ENCODE results near the gene LRRC4. TPM values are rescaled to one million over a fixed set of nuclear protein-coding genes. Genes with fewer than 3 reads are reported as not detected.

LRRC4 gene
- total RNA-seq, 1 experiment from 2014 or later: 2.1 TPM

DNA sequence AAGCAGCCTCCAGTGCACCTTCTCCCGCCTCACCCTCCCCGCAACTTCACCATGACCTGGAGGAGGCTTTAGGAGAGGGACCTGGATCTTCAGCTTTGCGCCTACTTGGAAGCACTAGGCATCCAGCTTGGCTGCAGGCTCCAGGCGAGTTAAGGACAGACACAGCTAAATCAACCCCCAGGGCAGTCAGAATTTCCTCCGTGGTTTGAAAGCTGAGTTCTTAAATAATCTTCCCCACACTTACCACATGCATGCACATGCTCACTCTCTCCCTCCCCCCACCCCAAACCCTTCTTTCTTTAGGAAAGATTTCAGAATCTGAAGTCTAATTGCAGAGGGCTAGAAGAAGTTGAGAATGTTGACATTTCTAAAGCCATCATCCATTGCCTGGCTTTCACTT lies 36.7 kb upstream of the LRRC4 start:
- Histone ChIP-seq H3K27ac (no peak overlapping the region), H3K4me1 (no peaks in the 10 kb centered on the region), H3K9me3 (replicated peaks) (no peaks in the 10 kb centered on the region), H3K27me3 (no peaks in the 10 kb centered on the region), H3K4me3 (no peak overlapping the region), H3K36me3 (no peaks in the 10 kb centered on the region)
- no peak for DNase-seq

DNA sequence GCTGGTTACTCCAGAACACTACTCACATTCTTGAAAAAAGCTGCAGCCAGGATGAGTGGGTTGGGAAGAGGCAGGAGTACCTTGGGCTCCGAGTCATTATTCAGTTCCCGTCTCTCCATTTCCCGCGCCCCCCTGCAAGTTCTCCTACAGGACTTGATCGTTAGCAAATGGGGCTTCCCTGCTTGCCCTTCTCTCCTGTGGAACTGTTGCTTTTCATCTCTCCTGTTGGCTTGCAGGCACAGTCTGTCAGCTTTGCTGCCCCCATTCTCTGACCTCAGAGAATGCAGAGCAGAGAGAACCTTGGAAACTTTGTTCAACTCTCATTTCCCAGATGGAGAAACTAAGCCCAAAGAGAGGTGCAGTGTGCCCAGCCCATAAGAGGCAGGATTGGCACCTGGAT lies 35.6 kb upstream of the LRRC4 start:
- Histone ChIP-seq H3K4me1 (no peaks in the 10 kb centered on the region), H3K36me3 (no peaks in the 10 kb centered on the region), H3K27ac (no peak overlapping the region), H3K9me3 (replicated peaks) (no peaks in the 10 kb centered on the region), H3K4me3 (no peak overlapping the region), H3K27me3 (no peaks in the 10 kb centered on the region)
- no peak for DNase-seq

DNA sequence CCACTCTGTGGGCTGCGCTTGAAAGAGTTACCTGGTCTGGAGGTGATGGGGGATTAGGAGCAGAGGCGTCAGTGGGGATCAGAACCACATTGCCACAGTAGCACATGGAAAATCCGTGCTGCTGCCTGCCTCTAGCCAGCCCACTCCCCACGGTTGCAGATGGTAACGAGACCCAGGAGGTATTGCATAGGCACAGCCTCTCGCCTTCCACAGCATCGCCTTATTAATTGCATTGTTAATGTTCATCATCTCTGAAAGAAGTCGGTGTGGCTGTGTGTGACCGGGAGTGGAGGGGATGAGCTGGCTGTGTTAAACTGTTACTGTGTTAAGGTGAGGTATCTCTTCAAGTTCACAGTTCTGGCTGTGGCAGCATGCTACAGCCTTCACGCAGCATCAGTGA lies 35.2 kb upstream of the LRRC4 start:
- Histone ChIP-seq H3K27ac (no peak overlapping the region), H3K4me1 (no peaks in the 10 kb centered on the region), H3K4me3 (no peak overlapping the region), H3K27me3 (no peaks in the 10 kb centered on the region), H3K36me3 (no peaks in the 10 kb centered on the region), H3K9me3 (replicated peaks) (no peaks in the 10 kb centered on the region)
- DNase-seq: no peak

DNA sequence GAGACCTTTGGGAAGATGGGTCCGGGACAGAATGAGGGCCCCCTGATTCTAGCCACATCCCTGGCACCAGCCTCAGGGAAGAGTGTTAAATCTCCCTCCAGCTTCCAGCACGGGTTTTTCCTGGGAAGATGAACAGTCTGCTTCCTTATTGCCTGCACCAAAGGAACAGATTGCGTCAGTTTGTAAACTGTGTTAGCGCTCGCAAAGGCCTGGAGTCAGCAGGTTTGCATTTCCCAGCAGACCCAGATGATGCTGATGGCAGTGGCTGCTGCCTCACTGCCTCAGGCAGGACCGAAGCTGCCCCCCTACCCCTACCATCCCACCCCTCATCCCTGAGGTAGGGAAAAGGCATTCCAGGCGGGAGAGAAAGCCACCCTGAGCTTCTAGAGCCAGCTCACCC lies 34.6 kb upstream of the LRRC4 start:
- DNase-seq: no peak
- Histone ChIP-seq H3K36me3 (no peaks in the 10 kb centered on the region), H3K4me3 (no peak overlapping the region), H3K4me1 (no peaks in the 10 kb centered on the region), H3K9me3 (replicated peaks) (no peaks in the 10 kb centered on the region), H3K27ac (no peak overlapping the region), H3K27me3 (no peaks in the 10 kb centered on the region)

DNA sequence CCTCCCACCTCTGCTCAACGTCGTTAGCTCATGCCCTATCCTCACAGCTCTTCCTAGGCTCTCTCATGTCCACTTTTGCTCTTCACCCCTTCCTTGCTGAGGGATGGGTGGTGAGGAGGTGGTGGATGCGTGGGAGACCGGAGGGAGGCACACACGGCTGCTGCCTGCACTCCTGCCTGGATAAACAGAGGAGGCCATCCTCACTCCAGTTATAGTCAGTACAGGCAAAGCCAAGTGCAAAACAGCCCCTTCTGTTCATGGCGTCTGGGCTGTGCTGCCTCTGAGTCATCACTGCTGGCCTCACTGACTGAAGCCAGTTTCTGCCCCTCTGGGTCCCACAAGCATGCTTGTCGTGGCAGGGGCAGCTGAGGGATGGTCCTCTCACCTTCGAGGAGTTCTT lies 31.9 kb upstream of the LRRC4 start:
- Histone ChIP-seq H3K27ac (no peak overlapping the region), H3K4me1 (no peaks in the 10 kb centered on the region), H3K9me3 (replicated peaks) (no peaks in the 10 kb centered on the region), H3K27me3 (no peaks in the 10 kb centered on the region), H3K4me3 (no peak overlapping the region), H3K36me3 (no peaks in the 10 kb centered on the region)
- DNase-seq: no peak

DNA sequence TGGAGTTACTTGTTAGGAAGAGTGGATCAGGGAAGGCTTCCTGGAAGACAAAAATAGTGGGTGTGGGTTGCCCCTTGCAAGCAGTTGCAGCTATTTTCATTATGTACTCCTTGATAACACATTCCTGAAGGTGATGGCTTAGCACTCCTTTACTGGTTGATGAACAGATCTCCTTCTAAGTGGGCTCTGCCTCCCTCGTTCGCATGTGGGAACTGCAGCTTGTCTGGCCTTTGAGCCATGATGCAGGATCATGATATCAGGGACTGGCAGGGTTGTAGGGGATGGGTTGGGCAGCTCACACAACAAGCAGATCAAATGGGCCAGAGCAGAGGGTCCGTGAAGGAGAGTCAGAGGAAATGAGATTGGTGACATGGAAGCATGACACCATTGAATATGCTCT lies 28.8 kb upstream of the LRRC4 start:
- Histone ChIP-seq H3K27me3 (no peaks in the 10 kb centered on the region), H3K4me1 (no peaks in the 10 kb centered on the region), H3K4me3 (no peak overlapping the region), H3K27ac (no peak overlapping the region), H3K9me3 (replicated peaks) (no peaks in the 10 kb centered on the region), H3K36me3 (no peaks in the 10 kb centered on the region)
- DNase-seq: no peak

DNA sequence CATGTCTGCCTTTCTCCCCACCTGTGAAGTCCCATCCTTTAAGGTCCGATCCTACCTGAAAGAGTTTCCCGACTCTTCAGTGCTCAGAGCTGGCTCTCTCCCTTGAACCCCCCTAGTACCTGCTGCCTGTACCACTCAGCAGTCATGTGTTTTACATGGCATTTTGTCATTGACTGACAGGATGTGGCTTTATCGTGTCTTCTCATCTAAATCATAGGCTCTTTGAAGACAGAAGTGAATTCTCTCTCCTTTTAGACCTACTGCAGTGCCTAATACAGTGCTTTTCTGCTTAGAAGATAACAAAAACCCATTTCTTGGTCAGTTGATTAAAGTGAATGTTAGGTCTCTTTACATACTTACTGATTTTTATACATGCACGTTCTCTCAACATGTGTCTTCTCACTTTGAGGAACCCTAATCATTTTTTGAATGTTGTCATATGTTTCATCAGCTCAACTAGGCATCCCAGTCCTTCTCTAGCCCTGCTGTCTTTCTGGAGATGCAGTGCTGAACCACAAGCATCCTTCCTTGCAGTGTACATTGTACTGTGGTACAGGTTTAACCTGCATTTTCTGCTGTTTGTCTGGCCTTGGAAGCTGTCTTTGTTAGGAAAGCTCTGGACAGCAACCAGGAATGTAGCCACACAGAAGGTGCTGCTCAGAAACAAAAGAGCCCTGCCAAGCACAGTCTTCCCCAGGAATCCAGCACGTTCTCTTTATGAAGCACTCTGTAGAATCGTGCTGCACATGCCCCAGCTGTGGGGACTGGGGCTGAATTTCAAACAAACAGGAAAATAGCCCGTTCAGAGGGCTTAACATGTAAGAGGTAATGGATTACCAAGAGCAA lies 28.1 kb upstream of the LRRC4 start:
- Histone ChIP-seq H3K4me1 (no peaks in the 10 kb centered on the region), H3K36me3 (no peaks in the 10 kb centered on the region), H3K27me3 (no peaks in the 10 kb centered on the region), H3K9me3 (replicated peaks) (no peaks in the 10 kb centered on the region), H3K4me3 (no peak overlapping the region), H3K27ac (no peak overlapping the region)
- DNase-seq: no peak

DNA sequence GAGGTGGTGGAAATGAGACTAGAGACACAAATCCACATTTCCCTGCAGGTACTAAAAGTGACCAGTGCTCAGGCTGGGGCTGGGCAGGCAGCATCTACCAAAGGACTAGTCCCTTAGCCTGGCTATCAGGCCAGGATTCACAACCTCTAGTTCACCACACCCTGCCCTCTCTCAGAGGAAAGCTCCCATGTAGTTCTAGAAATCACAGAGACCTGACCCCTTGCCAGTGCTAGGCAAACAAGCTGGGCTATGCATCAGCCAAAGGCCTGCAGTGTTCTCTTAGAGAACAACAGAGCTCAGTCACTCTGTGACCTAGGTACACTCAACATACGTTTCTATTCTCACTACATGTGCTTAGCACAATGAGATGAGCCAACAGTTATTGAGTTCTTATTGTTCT lies 26.7 kb upstream of the LRRC4 start:
- no peaks in the 10 kb centered on the region for H3K9me3 ChIP-seq (replicated peaks)
- no peak for DNase-seq
- H3K27me3 ChIP-seq: no peaks in the 10 kb centered on the region
- H3K4me1 ChIP-seq: peaks cover 5% of the 10 kb centered on the region
- no peaks in the 10 kb centered on the region for H3K36me3 ChIP-seq
- H3K27ac ChIP-seq: no peak overlapping the region
- no peak overlapping the region for H3K4me3 ChIP-seq

DNA sequence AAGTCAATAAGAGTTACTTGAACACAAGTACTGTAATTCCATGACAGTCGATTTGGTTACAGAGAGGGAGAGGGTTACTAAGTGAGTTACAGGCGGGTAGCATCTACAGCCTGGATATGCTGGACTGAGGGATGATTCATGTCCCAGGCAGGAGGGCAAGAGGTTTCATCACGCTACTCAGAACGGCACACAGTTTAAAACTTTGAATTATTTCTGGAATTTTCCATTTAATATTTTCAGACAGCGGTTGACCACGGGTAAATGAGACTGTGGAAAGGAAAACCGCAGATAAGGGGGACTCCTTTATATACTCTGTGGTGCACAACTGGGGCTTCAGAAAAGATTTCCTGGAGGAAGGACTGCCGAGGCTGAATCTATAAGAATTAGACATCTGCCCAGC lies 25.7 kb upstream of the LRRC4 start:
- peak in 1 of 2 experiments; percentile 26 for DNase-seq
- Histone ChIP-seq H3K27ac (no peak overlapping the region), H3K4me3 (no peak overlapping the region), H3K9me3 (replicated peaks) (no peaks in the 10 kb centered on the region), H3K4me1 (peaks cover 11% of the 10 kb centered on the region), H3K27me3 (no peaks in the 10 kb centered on the region), H3K36me3 (no peaks in the 10 kb centered on the region)

DNA sequence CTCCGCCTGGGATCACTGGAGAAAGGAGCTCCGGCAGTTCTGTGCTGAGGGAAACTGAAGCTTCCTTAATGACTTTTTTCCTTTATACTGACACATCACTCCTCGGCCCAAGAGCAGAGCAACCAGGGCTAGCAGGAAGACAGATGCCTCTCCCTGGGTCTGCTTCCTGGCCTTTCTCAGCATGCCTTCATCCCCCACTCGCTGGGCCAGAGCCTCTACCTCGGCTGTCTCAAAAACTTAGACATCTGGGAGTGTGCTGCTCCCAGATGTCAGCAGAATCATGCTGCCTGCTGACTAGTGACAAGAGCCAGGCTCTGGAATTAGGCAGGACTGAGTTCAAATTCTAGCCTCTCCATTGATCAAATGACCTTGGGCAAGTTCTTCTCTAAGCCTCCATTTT lies 24.4 kb upstream of the LRRC4 start:
- DNase-seq: no peak
- Histone ChIP-seq H3K36me3 (no peaks in the 10 kb centered on the region), H3K9me3 (replicated peaks) (no peaks in the 10 kb centered on the region), H3K27me3 (no peaks in the 10 kb centered on the region), H3K4me1 (peaks cover 11% of the 10 kb centered on the region), H3K27ac (no peak overlapping the region), H3K4me3 (no peak overlapping the region)

DNA sequence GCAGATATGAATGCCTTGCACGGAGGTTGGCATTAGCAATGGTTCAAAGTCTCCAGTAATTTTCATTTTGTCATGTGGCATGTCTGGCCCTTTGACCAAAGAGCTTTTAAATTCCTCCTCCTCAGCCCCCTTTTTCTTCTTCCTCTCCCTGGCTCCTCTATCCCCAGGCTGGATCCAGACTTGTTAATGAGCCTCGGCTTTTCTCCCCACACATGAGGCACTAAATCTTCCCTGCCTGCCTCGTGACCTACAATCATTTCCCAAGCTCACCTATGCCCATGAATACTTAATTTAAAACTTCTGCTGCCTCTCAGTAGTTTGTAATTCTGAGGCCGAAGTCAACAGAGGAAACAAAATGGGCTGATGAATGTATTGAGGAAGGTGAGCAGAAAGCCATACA lies 23.3 kb upstream of the LRRC4 start:
- Histone ChIP-seq H3K9me3 (replicated peaks) (no peaks in the 10 kb centered on the region), H3K27ac (no peak overlapping the region), H3K4me3 (no peak overlapping the region), H3K27me3 (no peaks in the 10 kb centered on the region), H3K36me3 (no peaks in the 10 kb centered on the region), H3K4me1 (peaks cover 11% of the 10 kb centered on the region)
- no peak for DNase-seq

DNA sequence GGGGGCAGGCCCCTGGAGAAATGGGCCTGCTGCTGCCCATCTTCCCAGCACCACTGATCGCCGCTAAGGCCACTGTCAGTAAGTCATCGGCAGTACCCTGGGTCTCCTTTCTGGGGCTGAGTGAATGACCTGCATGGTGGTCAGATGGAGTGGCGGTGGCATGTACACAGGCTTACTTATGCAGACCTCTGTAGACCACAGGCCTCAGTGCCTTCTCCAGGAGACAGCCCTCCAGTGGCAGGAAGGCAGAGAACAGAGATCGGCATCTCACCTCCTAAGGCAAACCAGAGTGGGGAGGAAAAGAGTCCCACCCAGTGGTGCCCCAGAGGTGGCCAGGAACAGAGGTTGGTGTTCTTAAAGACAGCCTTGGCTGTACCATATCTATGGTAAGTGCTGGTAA lies 22.8 kb upstream of the LRRC4 start:
- Histone ChIP-seq H3K27me3 (no peaks in the 10 kb centered on the region), H3K27ac (no peak overlapping the region), H3K36me3 (no peaks in the 10 kb centered on the region), H3K4me1 (peaks cover 11% of the 10 kb centered on the region), H3K9me3 (replicated peaks) (no peaks in the 10 kb centered on the region), H3K4me3 (no peak overlapping the region)
- no peak for DNase-seq

DNA sequence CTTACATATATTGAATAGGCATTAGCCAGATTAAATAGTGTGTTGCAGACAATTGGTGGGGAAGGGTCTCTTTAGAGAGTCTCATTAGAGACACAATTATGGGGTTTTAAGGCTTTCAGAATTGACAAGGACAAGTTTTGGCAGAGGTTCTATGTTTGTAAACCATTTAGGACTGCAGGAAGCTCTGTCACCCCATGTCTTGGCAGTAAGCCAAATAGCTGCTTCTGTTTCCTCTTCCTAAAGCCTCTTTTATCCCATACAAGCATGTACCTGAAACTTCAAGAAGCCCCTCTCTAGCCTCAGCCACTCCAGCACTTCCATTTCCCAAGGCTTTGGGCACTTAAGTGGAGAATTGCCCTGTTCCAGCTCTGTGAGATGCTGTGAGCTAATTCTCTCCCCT lies 21.8 kb upstream of the LRRC4 start:
- peak; percentile 39 to 77 for DNase-seq
- no peak overlapping the region for H3K4me3 ChIP-seq

DNA sequence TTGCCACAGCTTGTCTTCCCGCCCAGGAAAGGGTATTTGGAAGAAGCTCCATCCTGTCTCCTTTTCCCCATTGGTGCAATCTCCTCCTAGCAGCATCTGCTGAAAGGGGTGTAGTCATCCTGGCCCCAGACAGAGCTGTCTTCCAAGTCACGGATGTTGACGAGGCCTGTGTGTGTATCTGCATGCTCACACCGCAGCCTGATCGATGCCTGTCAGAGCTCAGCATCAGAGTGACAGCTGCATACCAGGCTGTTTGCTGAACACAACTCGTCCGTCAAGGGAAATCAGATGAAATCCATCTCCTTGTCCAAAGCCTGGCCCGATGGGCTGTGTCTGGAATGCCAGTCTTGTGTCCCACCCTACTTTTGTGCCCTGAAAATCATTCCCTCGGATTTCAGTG lies 21.2 kb upstream of the LRRC4 start:
- no peak for DNase-seq
- Histone ChIP-seq H3K9me3 (replicated peaks) (no peaks in the 10 kb centered on the region), H3K4me3 (no peak overlapping the region), H3K27ac (no peak overlapping the region), H3K36me3 (no peaks in the 10 kb centered on the region), H3K4me1 (peaks cover 11% of the 10 kb centered on the region), H3K27me3 (no peaks in the 10 kb centered on the region)

More for the DNA sequence above, 21.8 kb upstream of the LRRC4 start:
- Histone ChIP-seq H3K27ac (no peak overlapping the region), H3K4me1 (peaks cover 11% of the 10 kb centered on the region), H3K36me3 (no peaks in the 10 kb centered on the region), H3K27me3 (no peaks in the 10 kb centered on the region), H3K9me3 (replicated peaks) (no peaks in the 10 kb centered on the region)

DNA sequence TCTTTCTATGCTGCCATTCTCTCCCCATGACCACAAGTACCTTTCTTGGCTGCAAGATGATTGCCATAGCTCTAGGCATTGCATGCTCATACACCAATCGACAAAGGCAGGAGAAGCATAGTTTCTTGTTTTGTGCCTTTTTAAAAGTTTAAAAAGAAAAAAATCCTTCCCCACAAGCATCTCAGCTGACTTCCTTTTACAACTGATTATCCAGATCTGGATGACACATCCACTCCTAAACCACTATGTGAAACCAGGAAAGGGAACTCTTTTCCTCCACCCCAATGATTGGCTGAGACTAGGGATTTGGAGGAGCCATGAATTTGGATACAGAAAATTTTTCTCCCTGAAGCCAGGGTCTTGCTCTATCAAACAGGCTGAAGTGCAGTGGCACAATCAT lies 14.5 kb upstream of the LRRC4 start:
- H3K27me3 ChIP-seq: no peaks in the 10 kb centered on the region
- H3K4me3 ChIP-seq: no peak overlapping the region
- H3K9me3 ChIP-seq (replicated peaks): no peaks in the 10 kb centered on the region
- no peaks in the 10 kb centered on the region for H3K4me1 ChIP-seq
- no peak overlapping the region for H3K27ac ChIP-seq
- peaks cover 3% of the 10 kb centered on the region; the same call in 1 of the 2 replicates for H3K36me3 ChIP-seq
- DNase-seq: no peak

DNA sequence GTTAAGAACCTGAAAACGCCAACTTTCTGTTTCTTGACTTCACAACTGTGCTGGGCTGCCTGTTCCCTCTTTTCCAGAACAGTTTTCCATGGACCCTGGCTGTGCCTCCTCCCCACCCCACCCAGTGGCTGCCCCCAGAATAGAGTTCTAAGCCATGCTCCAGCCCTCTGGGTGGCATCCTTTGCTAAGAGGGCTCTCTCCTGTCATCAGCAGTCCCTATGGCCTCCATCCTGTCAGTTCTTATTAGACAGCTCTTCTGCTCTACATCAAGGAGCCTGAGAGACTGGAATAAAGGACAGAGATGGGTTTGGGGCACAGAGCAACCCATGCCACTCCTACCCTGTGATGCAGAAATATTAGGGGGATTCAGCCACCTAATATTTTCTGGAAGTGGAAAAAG lies 13.9 kb upstream of the LRRC4 start:
- H3K9me3 ChIP-seq (replicated peaks): no peaks in the 10 kb centered on the region
- no peak for DNase-seq
- H3K27me3 ChIP-seq: no peaks in the 10 kb centered on the region
- H3K4me1 ChIP-seq: no peaks in the 10 kb centered on the region
- H3K4me3 ChIP-seq: no peak overlapping the region
- peaks cover 3% of the 10 kb centered on the region; the same call in 1 of the 2 replicates for H3K36me3 ChIP-seq
- H3K27ac ChIP-seq: no peak overlapping the region

All from SJCRH30 (cell line).